Fibroblast of mammary gland (primary cell): ENCODE results near the gene ATP6V1C2.

Source experiments
- DNase-seq: peaks from one replicate; pipeline ENCODE4 v3.0.0-alpha.2; 2010; ENCODE audit warnings: low read depth
- H3K4me3 ChIP-seq: 2 replicates; pipeline ENCODE4 v1.5.1; 2011; ENCODE audit warnings: low read depth, mild to moderate bottlenecking, low read length, moderate library complexity; ENCODE audit not compliant: control insufficient read depth
- TF ChIP-seq, protein P1 (sequence below): conservative IDR thresholded peaks from 2 replicates; pipeline ENCODE4 v1.5.1; 2011; ENCODE audit warnings: low read depth, low read length, inconsistent platforms; ENCODE audit not compliant: control insufficient read depth, insufficient read depth

Gene ATP6V1C2

DNA sequence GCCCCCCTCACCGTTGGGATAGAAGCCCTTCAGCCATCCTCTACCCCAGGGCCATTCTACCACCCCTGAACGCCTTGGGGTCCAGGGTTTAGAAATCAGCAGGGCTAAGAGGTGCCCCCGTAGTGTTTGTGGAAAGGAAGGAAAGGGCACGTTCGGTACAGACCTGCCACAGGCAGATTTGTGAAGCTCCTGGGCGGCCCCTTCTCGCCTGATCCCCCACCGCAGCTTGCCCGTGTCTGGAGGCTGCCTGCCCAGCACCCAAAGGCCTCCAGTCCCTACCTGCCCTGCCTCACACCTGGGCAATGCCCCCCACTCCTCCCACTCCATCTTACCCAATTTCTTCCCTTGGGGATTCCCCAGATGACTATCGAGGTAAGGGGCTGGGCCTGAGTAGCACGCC is 21.2 kb downstream of the ATP6V1C2 start:
- no peak for DNase-seq
- TF ChIP-seq, protein P1, sequence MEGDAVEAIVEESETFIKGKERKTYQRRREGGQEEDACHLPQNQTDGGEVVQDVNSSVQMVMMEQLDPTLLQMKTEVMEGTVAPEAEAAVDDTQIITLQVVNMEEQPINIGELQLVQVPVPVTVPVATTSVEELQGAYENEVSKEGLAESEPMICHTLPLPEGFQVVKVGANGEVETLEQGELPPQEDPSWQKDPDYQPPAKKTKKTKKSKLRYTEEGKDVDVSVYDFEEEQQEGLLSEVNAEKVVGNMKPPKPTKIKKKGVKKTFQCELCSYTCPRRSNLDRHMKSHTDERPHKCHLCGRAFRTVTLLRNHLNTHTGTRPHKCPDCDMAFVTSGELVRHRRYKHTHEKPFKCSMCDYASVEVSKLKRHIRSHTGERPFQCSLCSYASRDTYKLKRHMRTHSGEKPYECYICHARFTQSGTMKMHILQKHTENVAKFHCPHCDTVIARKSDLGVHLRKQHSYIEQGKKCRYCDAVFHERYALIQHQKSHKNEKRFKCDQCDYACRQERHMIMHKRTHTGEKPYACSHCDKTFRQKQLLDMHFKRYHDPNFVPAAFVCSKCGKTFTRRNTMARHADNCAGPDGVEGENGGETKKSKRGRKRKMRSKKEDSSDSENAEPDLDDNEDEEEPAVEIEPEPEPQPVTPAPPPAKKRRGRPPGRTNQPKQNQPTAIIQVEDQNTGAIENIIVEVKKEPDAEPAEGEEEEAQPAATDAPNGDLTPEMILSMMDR, result no peak
- no peak overlapping the region for H3K4me3 ChIP-seq

DNA sequence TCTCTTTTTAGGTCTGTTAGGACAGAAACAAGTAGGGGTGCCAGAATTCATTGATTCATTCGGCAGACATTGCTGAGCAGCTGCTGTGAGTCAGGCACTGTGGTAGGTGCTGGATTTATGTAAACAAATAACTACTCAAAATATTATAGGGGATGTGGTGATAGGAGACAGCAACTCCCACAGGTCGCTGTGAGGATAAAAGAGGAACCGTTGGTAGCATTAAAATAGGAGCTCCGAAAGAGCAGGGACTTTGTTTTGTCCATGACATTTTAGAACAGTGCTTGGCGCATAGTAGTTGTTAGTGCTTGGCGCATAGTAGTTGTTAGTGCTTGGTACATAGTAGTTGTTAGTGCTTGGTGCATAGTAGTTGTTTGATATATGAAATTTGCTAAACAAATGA is 29.2 kb downstream of the ATP6V1C2 start:
- DNase-seq, result peak; percentile 51
- H3K4me3 ChIP-seq, result no peak overlapping the region
- TF ChIP-seq, protein P1, result no peak

DNA sequence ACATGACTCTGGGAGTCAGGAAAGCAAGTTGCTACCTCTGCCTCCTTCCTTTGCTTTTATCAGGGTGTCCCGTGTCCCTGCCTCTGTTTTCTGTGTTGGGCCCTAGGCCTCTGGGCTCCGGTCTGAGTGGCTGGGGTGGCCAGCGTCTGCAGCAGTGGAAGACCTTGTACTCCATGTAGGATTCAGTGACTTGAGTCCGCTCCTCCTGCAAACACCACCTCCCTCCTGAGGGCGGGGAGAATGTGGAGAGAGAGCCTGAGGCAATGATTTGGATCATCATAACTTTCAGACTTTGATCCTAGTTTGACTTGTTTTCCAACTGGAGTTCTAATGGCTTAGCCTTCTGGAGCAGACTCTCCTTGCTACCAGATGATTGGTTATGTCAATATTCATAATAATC is 30.8 kb downstream of the ATP6V1C2 start:
- no peak overlapping the region for H3K4me3 ChIP-seq
- DNase-seq, result no peak
- TF ChIP-seq, protein P1, result no peak

DNA sequence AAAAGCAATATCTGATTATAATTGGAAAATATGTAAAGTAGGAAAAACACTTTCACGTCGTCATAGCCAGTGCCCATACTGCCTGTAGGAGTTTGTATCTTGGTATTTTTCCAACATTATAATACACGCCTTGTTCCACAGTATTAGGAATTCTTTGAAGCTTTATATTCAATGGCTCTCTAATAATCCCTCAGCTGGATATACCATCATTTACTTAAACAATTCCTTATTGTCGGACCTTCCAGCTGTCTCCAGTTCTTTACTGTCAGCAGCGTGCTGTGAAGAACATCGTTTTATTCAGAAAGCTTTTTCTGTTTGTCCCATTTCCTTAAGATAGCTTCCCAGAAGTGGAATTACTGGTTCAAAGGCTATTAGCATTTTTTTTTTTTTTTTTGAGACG is 31.7 kb downstream of the ATP6V1C2 start:
- H3K4me3 ChIP-seq, result no peak overlapping the region
- no peak for DNase-seq
- TF ChIP-seq, protein P1, result no peak

DNA sequence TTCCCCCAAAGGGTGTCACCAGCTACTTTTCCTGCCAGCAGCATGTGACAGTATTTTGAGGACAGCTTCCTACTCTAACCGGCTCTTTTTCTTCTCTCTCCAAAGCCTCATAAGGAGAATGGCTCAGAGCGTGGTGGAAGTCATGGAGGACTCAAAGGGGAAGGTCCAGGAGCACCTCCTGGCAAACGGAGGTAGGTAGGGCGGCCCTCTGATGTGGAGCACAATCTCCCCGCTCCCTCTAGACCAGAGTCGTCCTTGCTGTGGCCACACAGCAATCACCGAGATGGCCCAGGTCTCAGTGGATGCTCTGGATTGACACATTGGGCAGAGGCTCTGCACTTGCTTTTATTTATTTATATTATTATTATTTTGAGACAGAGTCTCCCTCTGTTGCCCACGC is 32.4 kb downstream of the ATP6V1C2 start:
- TF ChIP-seq, protein P1, result no peak
- H3K4me3 ChIP-seq, result no peak overlapping the region
- DNase-seq, result no peak

DNA sequence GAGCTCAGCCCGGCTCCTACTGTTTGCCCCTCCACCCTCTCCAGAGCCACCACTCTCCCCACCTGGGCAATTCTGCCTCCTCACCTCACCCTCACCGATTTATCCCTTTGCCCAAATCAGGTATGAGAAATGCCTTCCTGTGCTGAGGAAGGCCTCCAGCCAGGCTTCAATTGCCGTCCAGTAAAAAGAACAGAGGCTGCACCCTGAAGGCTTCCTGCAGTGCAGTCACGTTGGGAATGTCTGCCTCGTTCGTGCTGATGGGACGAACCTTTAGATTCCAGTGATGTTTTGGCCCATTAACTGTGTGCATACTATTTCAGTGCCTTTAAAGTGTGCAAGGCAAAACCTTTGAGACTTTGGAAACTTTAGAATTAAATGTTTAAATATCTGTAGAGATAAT is 34.2 kb downstream of the ATP6V1C2 start:
- no peak for DNase-seq
- H3K4me3 ChIP-seq, result no peak overlapping the region
- TF ChIP-seq, protein P1, result no peak

DNA sequence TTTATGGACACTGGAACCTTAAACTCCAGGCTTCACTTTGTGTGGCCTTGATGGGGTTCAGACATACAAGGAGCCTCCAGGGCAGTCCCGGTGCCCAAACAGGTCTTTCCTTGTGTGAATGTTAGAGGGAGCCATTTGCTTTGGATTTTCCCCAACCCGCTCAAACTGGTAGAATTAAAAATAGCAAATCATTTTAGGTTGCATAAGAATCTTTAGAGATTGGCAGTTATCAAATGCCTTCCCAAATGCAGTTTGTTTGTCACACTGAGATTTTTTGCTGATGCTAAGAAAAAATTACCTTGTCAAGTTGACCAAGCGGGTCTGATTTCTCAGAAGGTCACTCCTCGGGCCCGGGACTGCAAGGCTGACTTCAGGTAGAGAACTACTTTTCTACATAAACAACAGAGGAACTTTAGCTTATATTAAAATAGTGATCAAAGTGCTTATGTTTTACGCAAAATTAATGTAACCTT is 36.4 kb downstream of the ATP6V1C2 start:
- TF ChIP-seq, protein P1, result no peak
- no peak overlapping the region for H3K4me3 ChIP-seq
- DNase-seq, result no peak
